WTC11 (cell line): Measurements from ENCODE around the gene PDE6H. TPM values are rescaled to one million over a fixed set of nuclear protein-coding genes. Genes with fewer than 3 reads are reported as not detected.

Source experiments
- ATAC-seq: fragments of 200-7000 bp; cut with Tn5 transposase; 2 replicates; pipeline ENCODE4 v1.10.0; 2021; ENCODE audit warnings: mild to moderate bottlenecking, moderate library complexity
- CTCF ChIA-PET: fragments of 300-600 bp; sonication (Branson Sonifier 250); formaldehyde crosslinking; loops from one replicate; lab custom pipeline; 2021; ENCODE audit warnings: antibody characterized with exemption; lab: Charles Lee
- POLR2A ChIA-PET: fragments of 350-600 bp; sonication (Branson Sonifier 250); formaldehyde crosslinking; loops from one replicate; lab custom pipeline; 2021; ENCODE audit warnings: antibody characterized with exemption; lab: Charles Lee
- DNase-seq: peaks from one replicate; pipeline ENCODE4 v3.0.0; 2021; ENCODE audit warnings: low spot score
- H3K27ac Mint-ChIP-seq: 2 replicates; pipeline ENCODE4 v1.8.0; 2021; ENCODE audit warnings: mixed read lengths
- H3K27me3 Mint-ChIP-seq: 2 replicates; pipeline ENCODE4 v1.8.0; 2021; ENCODE audit warnings: low read depth, mild to moderate bottlenecking, moderate library complexity, mixed read lengths
- H3K36me3 Mint-ChIP-seq: 2 replicates; pipeline ENCODE4 v1.8.0; 2021; ENCODE audit warnings: mixed read lengths
- H3K4me1 Mint-ChIP-seq: 2 replicates; pipeline ENCODE4 v1.8.0; 2022; ENCODE audit warnings: mixed read lengths
- H3K4me3 Mint-ChIP-seq: 2 replicates; pipeline ENCODE4 v1.8.0; 2021; ENCODE audit warnings: mild to moderate bottlenecking, moderate library complexity, mixed read lengths
- H3K9me3 Mint-ChIP-seq: 2 replicates; pipeline ENCODE4 v1.8.0; 2021; ENCODE audit warnings: mixed read lengths
- EMX1 ChIP-seq: fragments of 250-450 bp; sonication (Bioruptor Pico); IDR thresholded peaks from 2 replicates; pipeline ENCODE4 v1.8.0; 2021; ENCODE audit warnings: mild to moderate bottlenecking
- FOXP4 ChIP-seq: sonication (generic); formaldehyde crosslinking; IDR thresholded peaks from 2 replicates; pipeline ENCODE4 v1.8.0; 2022; ENCODE audit warnings: mild to moderate bottlenecking, missing genetic modification reagents
- JUN ChIP-seq: sonication (generic); formaldehyde crosslinking; IDR thresholded peaks from 2 replicates; pipeline ENCODE4 v1.8.0; 2023; ENCODE audit warnings: mild to moderate bottlenecking, missing genetic modification reagents
- NFYB ChIP-seq: sonication (generic); formaldehyde crosslinking; conservative IDR thresholded peaks from 2 replicates; pipeline ENCODE4 v1.8.0; 2022; ENCODE audit warnings: low read depth, missing genetic modification reagents
- PRRX2 ChIP-seq: fragments of 250-450 bp; sonication (Bioruptor Pico); IDR thresholded peaks from 2 replicates; pipeline ENCODE4 v1.8.0; 2021; ENCODE audit warnings: mild to moderate bottlenecking
- STAT6 ChIP-seq: sonication (generic); formaldehyde crosslinking; conservative IDR thresholded peaks from 2 replicates; pipeline ENCODE4 v1.8.1; 2023; ENCODE audit warnings: mild to moderate bottlenecking, low read depth, missing genetic modification reagents, moderate library complexity
- TEAD1 ChIP-seq: sonication (generic); formaldehyde crosslinking; IDR thresholded peaks from 2 replicates; pipeline ENCODE4 v1.8.0; 2022; ENCODE audit warnings: mild to moderate bottlenecking, missing genetic modification reagents
- ZNF219 ChIP-seq: sonication (generic); formaldehyde crosslinking; IDR thresholded peaks from 2 replicates; pipeline ENCODE4 v1.8.0; 2023; ENCODE audit warnings: missing genetic modification reagents, mild to moderate bottlenecking, borderline replicate concordance
- ZNF263 ChIP-seq: sonication (generic); formaldehyde crosslinking; IDR thresholded peaks from 2 replicates; pipeline ENCODE4 v1.8.1; 2022; ENCODE audit warnings: low read depth, mild to moderate bottlenecking, moderate library complexity, missing genetic modification reagents
- ZNF425 ChIP-seq: fragments of 250-450 bp; sonication (Bioruptor Pico); conservative IDR thresholded peaks from 2 replicates; pipeline ENCODE4 v1.9.0; 2021; ENCODE audit warnings: mild to moderate bottlenecking
- ZSCAN18 ChIP-seq: fragments of 250-450 bp; sonication (Bioruptor Pico); IDR thresholded peaks from 2 replicates; pipeline ENCODE4 v2.1.2; 2022; ENCODE audit warnings: mild to moderate bottlenecking, moderate library complexity
- total RNA-seq: library from RNA; stranded (reverse); gene quantifications from 3 replicates; pipeline ENCODE4 v1.2.3, GENCODE V29; 2021
- TF ChIP-seq, protein P1 (sequence below): sonication (generic); formaldehyde crosslinking; IDR thresholded peaks from 2 replicates; pipeline ENCODE4 v1.8.0; 2022; ENCODE audit warnings: mild to moderate bottlenecking, missing genetic modification reagents
- TF ChIP-seq, protein P2 (sequence below): sonication (generic); formaldehyde crosslinking; IDR thresholded peaks from 2 replicates; pipeline ENCODE4 v1.8.1; 2022; ENCODE audit warnings: low read depth, missing genetic modification reagents, borderline replicate concordance
- TF ChIP-seq, protein P3 (sequence below): sonication (generic); formaldehyde crosslinking; IDR thresholded peaks from 2 replicates; pipeline ENCODE4 v1.8.0; 2023; ENCODE audit warnings: missing genetic modification reagents, mild to moderate bottlenecking, borderline replicate concordance

The PDE6H gene
- total RNA-seq, 1 experiment from 2014 or later, result not detected

- Mint-ChIP-seq H3K36me3 (0 out of 2 replicates have a peak, but pooled peaks cover 4% of the 10 kb centered on the region), H3K4me1 (peaks cover 12% of the 10 kb centered on the region), H3K27me3 (no peaks in the 10 kb centered on the region), H3K4me3 (no peak overlapping the region), H3K27ac (no peak overlapping the region), H3K9me3 (peaks cover 18% of the 10 kb centered on the region)
- TF ChIP-seq EMX1 (no peak), NFYB (CRISPR knock-in tag) (no peak), ZNF425 (CRISPR knock-in tag) (no peak), ZNF219 (CRISPR knock-in tag) (no peak), STAT6 (CRISPR knock-in tag) (no peak), FOXP4 (CRISPR knock-in tag) (no peak), TEAD1 (CRISPR knock-in tag) (no peak), ZNF263 (no peak), PRRX2 (CRISPR knock-in tag) (no peak), JUN (CRISPR knock-in tag) (no peak), ZSCAN18 (CRISPR knock-in tag) (no peak)
- TF ChIP-seq, protein P1, sequence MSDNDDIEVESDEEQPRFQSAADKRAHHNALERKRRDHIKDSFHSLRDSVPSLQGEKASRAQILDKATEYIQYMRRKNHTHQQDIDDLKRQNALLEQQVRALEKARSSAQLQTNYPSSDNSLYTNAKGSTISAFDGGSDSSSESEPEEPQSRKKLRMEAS, result no peak
- TF ChIP-seq, protein P2, sequence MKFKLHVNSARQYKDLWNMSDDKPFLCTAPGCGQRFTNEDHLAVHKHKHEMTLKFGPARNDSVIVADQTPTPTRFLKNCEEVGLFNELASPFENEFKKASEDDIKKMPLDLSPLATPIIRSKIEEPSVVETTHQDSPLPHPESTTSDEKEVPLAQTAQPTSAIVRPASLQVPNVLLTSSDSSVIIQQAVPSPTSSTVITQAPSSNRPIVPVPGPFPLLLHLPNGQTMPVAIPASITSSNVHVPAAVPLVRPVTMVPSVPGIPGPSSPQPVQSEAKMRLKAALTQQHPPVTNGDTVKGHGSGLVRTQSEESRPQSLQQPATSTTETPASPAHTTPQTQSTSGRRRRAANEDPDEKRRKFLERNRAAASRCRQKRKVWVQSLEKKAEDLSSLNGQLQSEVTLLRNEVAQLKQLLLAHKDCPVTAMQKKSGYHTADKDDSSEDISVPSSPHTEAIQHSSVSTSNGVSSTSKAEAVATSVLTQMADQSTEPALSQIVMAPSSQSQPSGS (CRISPR knock-in tag), result no peak
- TF ChIP-seq, protein P3, sequence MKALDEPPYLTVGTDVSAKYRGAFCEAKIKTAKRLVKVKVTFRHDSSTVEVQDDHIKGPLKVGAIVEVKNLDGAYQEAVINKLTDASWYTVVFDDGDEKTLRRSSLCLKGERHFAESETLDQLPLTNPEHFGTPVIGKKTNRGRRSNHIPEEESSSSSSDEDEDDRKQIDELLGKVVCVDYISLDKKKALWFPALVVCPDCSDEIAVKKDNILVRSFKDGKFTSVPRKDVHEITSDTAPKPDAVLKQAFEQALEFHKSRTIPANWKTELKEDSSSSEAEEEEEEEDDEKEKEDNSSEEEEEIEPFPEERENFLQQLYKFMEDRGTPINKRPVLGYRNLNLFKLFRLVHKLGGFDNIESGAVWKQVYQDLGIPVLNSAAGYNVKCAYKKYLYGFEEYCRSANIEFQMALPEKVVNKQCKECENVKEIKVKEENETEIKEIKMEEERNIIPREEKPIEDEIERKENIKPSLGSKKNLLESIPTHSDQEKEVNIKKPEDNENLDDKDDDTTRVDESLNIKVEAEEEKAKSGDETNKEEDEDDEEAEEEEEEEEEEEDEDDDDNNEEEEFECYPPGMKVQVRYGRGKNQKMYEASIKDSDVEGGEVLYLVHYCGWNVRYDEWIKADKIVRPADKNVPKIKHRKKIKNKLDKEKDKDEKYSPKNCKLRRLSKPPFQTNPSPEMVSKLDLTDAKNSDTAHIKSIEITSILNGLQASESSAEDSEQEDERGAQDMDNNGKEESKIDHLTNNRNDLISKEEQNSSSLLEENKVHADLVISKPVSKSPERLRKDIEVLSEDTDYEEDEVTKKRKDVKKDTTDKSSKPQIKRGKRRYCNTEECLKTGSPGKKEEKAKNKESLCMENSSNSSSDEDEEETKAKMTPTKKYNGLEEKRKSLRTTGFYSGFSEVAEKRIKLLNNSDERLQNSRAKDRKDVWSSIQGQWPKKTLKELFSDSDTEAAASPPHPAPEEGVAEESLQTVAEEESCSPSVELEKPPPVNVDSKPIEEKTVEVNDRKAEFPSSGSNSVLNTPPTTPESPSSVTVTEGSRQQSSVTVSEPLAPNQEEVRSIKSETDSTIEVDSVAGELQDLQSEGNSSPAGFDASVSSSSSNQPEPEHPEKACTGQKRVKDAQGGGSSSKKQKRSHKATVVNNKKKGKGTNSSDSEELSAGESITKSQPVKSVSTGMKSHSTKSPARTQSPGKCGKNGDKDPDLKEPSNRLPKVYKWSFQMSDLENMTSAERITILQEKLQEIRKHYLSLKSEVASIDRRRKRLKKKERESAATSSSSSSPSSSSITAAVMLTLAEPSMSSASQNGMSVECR (CRISPR knock-in tag), result no peak
- ATAC-seq (no peak), DNase-seq (no peak)
- CTCF ChIA-PET, result no interaction called here
- POLR2A ChIA-PET, result no interaction called here
Observed at GRCh38 chr12:15020156-15020555, 47.3 kb downstream of the PDE6H start.

Other genes starting within 250 kb of the PDE6H start
- 98.4 to 111 TPM (median 102 TPM) in 3 replicates for gene WBP11, start 169.6 kb upstream of the PDE6H start, total RNA-seq
- gene C12orf60, start 169.4 kb upstream of the PDE6H start, total RNA-seq, result 1.3 to 2.0 TPM (median 1.8 TPM) in 3 replicates
- gene SMCO3, start 158.9 kb upstream of the PDE6H start, total RNA-seq, result not detected in 3 replicates
- not detected in 3 replicates for gene ART4, start 129.5 kb upstream of the PDE6H start, total RNA-seq
- 0.32 to 0.96 TPM (median 0.66 TPM) in 3 replicates for gene MGP, start 87.2 kb upstream of the PDE6H start, total RNA-seq
- gene ERP27, start 34.5 kb upstream of the PDE6H start, total RNA-seq, result 0.09 to 0.14 TPM in 2 of 3 replicates, not detected in the other
- 0.80 to 2.3 TPM (median 1.6 TPM) in 3 replicates for gene ARHGDIB, start 11.4 kb upstream of the PDE6H start, total RNA-seq
- gene RERG, start 248.4 kb downstream of the PDE6H start, total RNA-seq, result 0.21 to 0.73 TPM (median 0.28 TPM) in 3 replicates